Stomach (tissue), 4 donors: ENCODE results near the gene PRKD1.

Experiments used
- EP300 ChIP-seq: sonication (generic); formaldehyde crosslinking; IDR thresholded peaks from one replicate; pipeline ENCODE4 v1.6.1; 2017; ENCODE audit warnings: antibody characterized with exemption
- POLR2A ChIP-seq, 4 donors: fragments of 450-650 bp; IDR thresholded peaks; one replicate each; pipeline ENCODE4 v1.6.1; 2016; ENCODE audit warnings: antibody characterized with exemption in 4 of 4, control low read depth in 2 of 4, mild to moderate bottlenecking in 1 of 4, moderate library complexity in 1 of 4
- POLR2AphosphoS5 ChIP-seq, 3 donors: sonication (generic); formaldehyde crosslinking; IDR thresholded peaks; one replicate each; pipeline ENCODE4 v1.6.1; 2016; ENCODE audit warnings: antibody characterized with exemption in 3 of 3
- TF ChIP-seq, protein P1 (sequence below), 7 experiments: fragments of 450-650 bp in 4 of 7; fragments of 200-600 bp in 3 of 7; sonication (generic) in 3 of 7; IDR thresholded peaks; one replicate each; pipeline ENCODE4 v1.5.1; 2016 to 2019; ENCODE audit warnings: antibody characterized with exemption in 7 of 7, control low read depth in 2 of 7, mild to moderate bottlenecking in 1 of 7

DNA sequence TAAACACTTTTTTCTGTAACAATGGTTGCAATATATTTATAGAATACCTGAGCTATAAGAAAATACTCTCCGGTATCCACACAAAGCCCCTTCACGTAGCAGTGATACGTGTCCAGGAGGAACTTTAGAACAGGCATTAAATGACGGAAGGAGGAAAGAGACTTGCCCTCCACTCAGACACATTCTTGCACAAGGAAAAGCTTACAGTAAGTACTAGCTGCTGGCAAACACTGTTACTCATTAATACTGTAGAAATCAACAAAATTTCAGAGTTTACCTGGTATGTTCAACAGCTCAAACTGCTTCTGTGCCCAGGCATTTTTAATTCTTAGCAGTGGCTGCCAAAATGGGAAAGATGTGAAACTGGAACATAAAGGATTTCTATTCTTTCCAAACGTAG is 41.7 kb downstream of the PRKD1 start:
- TF ChIP-seq, protein P1, sequence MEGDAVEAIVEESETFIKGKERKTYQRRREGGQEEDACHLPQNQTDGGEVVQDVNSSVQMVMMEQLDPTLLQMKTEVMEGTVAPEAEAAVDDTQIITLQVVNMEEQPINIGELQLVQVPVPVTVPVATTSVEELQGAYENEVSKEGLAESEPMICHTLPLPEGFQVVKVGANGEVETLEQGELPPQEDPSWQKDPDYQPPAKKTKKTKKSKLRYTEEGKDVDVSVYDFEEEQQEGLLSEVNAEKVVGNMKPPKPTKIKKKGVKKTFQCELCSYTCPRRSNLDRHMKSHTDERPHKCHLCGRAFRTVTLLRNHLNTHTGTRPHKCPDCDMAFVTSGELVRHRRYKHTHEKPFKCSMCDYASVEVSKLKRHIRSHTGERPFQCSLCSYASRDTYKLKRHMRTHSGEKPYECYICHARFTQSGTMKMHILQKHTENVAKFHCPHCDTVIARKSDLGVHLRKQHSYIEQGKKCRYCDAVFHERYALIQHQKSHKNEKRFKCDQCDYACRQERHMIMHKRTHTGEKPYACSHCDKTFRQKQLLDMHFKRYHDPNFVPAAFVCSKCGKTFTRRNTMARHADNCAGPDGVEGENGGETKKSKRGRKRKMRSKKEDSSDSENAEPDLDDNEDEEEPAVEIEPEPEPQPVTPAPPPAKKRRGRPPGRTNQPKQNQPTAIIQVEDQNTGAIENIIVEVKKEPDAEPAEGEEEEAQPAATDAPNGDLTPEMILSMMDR (IDR thresholded peaks at IDR 0.05), result no peak
- TF ChIP-seq POLR2A (IDR thresholded peaks at IDR 0.05), result no peak
- TF ChIP-seq EP300, result no peak
- no peak for TF ChIP-seq POLR2AphosphoS5 (IDR thresholded peaks at IDR 0.05)
